Renal pelvis (tissue), 12 donors: Measurements from ENCODE around the gene PLCE1. TPM values are rescaled to one million over a fixed set of nuclear protein-coding genes. Genes with fewer than 3 reads are reported as not detected.
"Not testable (repeated sequence)": the region's sequence is repeated elsewhere in the genome, so short reads cannot be mapped to it uniquely, and the experiment has no call there.

Experiments used
- DNase-seq: peaks from one replicate; pipeline ENCODE4 v3.0.0-alpha.2; 2013
- long read RNA-seq, 16 experiments: transcript quantifications; one replicate each; lab custom pipeline, GENCODE V29; 2026
- polyA plus RNA-seq, 3 donors: library from polyadenylated mRNA; unstranded; fragments of 120-200 nt; gene quantifications; one replicate each; pipeline ENCODE4 v1.2.1, GENCODE V29; 2013; ENCODE audit not compliant: insufficient read length in 3 of 3

The PLCE1 gene
- polyA plus RNA-seq: 10 to 100 TPM; 29.4 to 43.1 (median 36.3) TPM
- long read RNA-seq, donor 1: 0 reads
- long read RNA-seq, donor 2: 0 reads
- long read RNA-seq, donor 3, partial matches to known transcripts: 14 of 14 reads
- long read RNA-seq, donor 3, other reads (novel, unspliced or antisense): 0 of 14 reads
- long read RNA-seq, donor 4, partial matches to known transcripts: 11 of 11 reads
- long read RNA-seq, donor 4, other reads (novel, unspliced or antisense): 0 of 11 reads
- long read RNA-seq, donor 5: 0 reads
- long read RNA-seq, donor 6, full-length matches to known transcripts: 1 of 36 reads
- long read RNA-seq, donor 6, partial matches to known transcripts: 35 of 36 reads
- long read RNA-seq, donor 6, other reads (novel, unspliced or antisense): 0 of 36 reads
- long read RNA-seq, donor 7, partial matches to known transcripts: 12 of 12 reads
- long read RNA-seq, donor 7, other reads (novel, unspliced or antisense): 0 of 12 reads
- long read RNA-seq, donor 8, partial matches to known transcripts: 5 of 5 reads
- long read RNA-seq, donor 8, other reads (novel, unspliced or antisense): 0 of 5 reads
- long read RNA-seq, donor 9, partial matches to known transcripts: 16 of 16 reads
- long read RNA-seq, donor 9, other reads (novel, unspliced or antisense): 0 of 16 reads
- long read RNA-seq, donor 10, partial matches to known transcripts: 5 of 5 reads
- long read RNA-seq, donor 10, other reads (novel, unspliced or antisense): 0 of 5 reads
- long read RNA-seq, donor 11, partial matches to known transcripts: 7 of 7 reads
- long read RNA-seq, donor 11, other reads (novel, unspliced or antisense): 0 of 7 reads
- long read RNA-seq, donor 12, partial matches to known transcripts: 8 of 8 reads
- long read RNA-seq, donor 12, other reads (novel, unspliced or antisense): 0 of 8 reads
- long read RNA-seq, donor 13: 0 reads
- long read RNA-seq, donor 14: 0 reads
- long read RNA-seq, donor 15, partial matches to known transcripts: 12 of 12 reads
- long read RNA-seq, donor 15, other reads (novel, unspliced or antisense): 0 of 12 reads
- long read RNA-seq, donor 16: 0 reads

GRCh38 chr10:93993782-93994437 is at the start of gene PLCE1:
TSS of gene PLCE1 (plus strand) at chr10:93993931. CDS start at chr10:94031047, 37,116 bp downstream.
- DNase-seq: peak; percentile 51

- no peak for DNase-seq
These were observed 47.9 kb upstream of the PLCE1 start for GRCh38 chr10:93945819-93946218.

- peak; percentile 77 for DNase-seq
These were observed 46.7 kb upstream of the PLCE1 start for GRCh38 chr10:93947055-93947454.

GRCh38 chr10:93947524-93947923 is 46.2 kb upstream of the PLCE1 start:
- DNase-seq: no peak

GRCh38 chr10:93951905-93952304 is 41.8 kb upstream of the PLCE1 start:
- DNase-seq: no peak

GRCh38 chr10:93954299-93954698 is 39.4 kb upstream of the PLCE1 start:
- DNase-seq: no peak

GRCh38 chr10:93954726-93955363 is 38.9 kb upstream of the PLCE1 start:
- DNase-seq: no peak

GRCh38 chr10:93958834-93959233 is 34.9 kb upstream of the PLCE1 start:
- no peak for DNase-seq

- DNase-seq: not testable (repeated sequence)
These were observed 32.7 kb upstream of the PLCE1 start for GRCh38 chr10:93960988-93961387.

GRCh38 chr10:93962973-93963372 is 30.8 kb upstream of the PLCE1 start:
- DNase-seq: no peak

GRCh38 chr10:93963434-93963833 is 30.3 kb upstream of the PLCE1 start:
- DNase-seq: no peak

GRCh38 chr10:93965911-93966310 is 27.8 kb upstream of the PLCE1 start:
- no peak for DNase-seq

- DNase-seq: no peak
These were observed 26.0 kb upstream of the PLCE1 start for GRCh38 chr10:93967756-93968155.

- no peak for DNase-seq
These were observed 25.2 kb upstream of the PLCE1 start for GRCh38 chr10:93968540-93968945.

- DNase-seq: not testable (repeated sequence)
These were observed 23.2 kb upstream of the PLCE1 start for GRCh38 chr10:93970433-93971010.

GRCh38 chr10:93973748-93974445 is 19.8 kb upstream of the PLCE1 start:
- no peak for DNase-seq

GRCh38 chr10:93977442-93977841 is 16.3 kb upstream of the PLCE1 start:
- no peak for DNase-seq

GRCh38 chr10:93980486-93980885 is 13.2 kb upstream of the PLCE1 start:
- DNase-seq: no peak

- DNase-seq: no peak
These were observed 2.6 kb upstream of the PLCE1 start for GRCh38 chr10:93991114-93991513.

GRCh38 chr10:93991596-93992284 is 2.0 kb upstream of the PLCE1 start:
- DNase-seq: peak; percentile 59
